A549 (cell line): ENCODE measurements around the gene DCAF11. TPM values are rescaled to one million over a fixed set of nuclear protein-coding genes. Genes with fewer than 3 reads are reported as not detected.

Experiments used
- ATAC-seq, 2 experiments: fragments of 200-7000 bp in 1 of 2; fragments of >200 bp in 1 of 2; cut with Nextera tagmentation in 1 of 2; cut with Tn5 transposase in 1 of 2; 3 replicates each; pipeline versions ENCODE4 v1.8.0 to v1.9.1; 2018 to 2020; ENCODE audit warnings: mild to moderate bottlenecking in 1 of 2, moderate library complexity in 1 of 2
- CTCF ChIA-PET: fragments of 300-600 bp; sonication (Branson Sonifier 250); formaldehyde crosslinking; extraction: SDS; loops from one replicate; lab custom pipeline; 2021; ENCODE audit warnings: antibody characterized with exemption, inconsistent platforms; lab: Yijun Ruan, JAX
- POLR2A ChIA-PET: fragments of 350-600 bp; formaldehyde crosslinking; extraction: SDS; loops from one replicate; lab custom pipeline; 2021; ENCODE audit warnings: antibody characterized with exemption, inconsistent platforms; lab: Yijun Ruan, JAX
- DNase-seq, 2 experiments: peaks; one replicate each; pipeline versions ENCODE4 v3.0.0 to v3.0.0-alpha.2; 2011 to 2016; ENCODE audit warnings: low read depth in 1 of 2, low spot score in 1 of 2
- FAIRE-seq: peaks from 2 replicates; lab custom pipeline; 2011; peaks lifted over from hg19 to GRCh38; lab: Jason Lieb, UNC
- H3K27ac ChIP-seq, 2 experiments: fragments of >200 bp; sonication (Bioruptor Twin); formaldehyde crosslinking; 3 replicates each; pipeline ENCODE4 v1.5.1; 2016 to 2017
- H3K4me1 ChIP-seq: fragments of >200 bp; sonication (Bioruptor Twin); formaldehyde crosslinking; 3 replicates; pipeline ENCODE4 v1.6.1; 2016
- H3K4me2 ChIP-seq: fragments of >200 bp; sonication (Bioruptor Twin); formaldehyde crosslinking; 3 replicates; pipeline ENCODE4 v1.6.1; 2016
- H3K4me3 ChIP-seq: fragments of >200 bp; sonication (Bioruptor Twin); formaldehyde crosslinking; 3 replicates; pipeline ENCODE4 v1.5.1; 2016
- H3K9me3 ChIP-seq: fragments of >200 bp; sonication (Bioruptor Twin); formaldehyde crosslinking; 3 replicates; pipeline ENCODE4 v1.6.1; 2016
- ATOH8 ChIP-seq: fragments of 250-450 bp; sonication (Bioruptor Pico); IDR thresholded peaks from 2 replicates; pipeline ENCODE4 v1.5.0; 2020; ENCODE audit warnings: low read depth, mild to moderate bottlenecking, moderate library complexity
- BCL3 ChIP-seq: fragments of >200 bp; sonication (Bioruptor Twin); formaldehyde crosslinking; IDR thresholded peaks from 3 replicates; pipeline ENCODE4 v1.6.1; 2016
- CBX8 ChIP-seq: fragments of 200-600 bp; sonication (generic); IDR thresholded peaks from 2 replicates; pipeline ENCODE4 v1.6.1; 2016
- HES2 ChIP-seq: fragments of >200 bp; sonication (Bioruptor Twin); formaldehyde crosslinking; IDR thresholded peaks from 2 replicates; pipeline ENCODE4 v1.6.1; 2016
- HMGXB4 ChIP-seq: fragments of 250-450 bp; sonication (Bioruptor Pico); IDR thresholded peaks from 2 replicates; pipeline ENCODE4 v1.5.0; 2021; ENCODE audit warnings: mild to moderate bottlenecking, moderate library complexity, borderline replicate concordance
- HOXB5 ChIP-seq: fragments of 250-450 bp; sonication (Bioruptor Pico); IDR thresholded peaks from 2 replicates; pipeline ENCODE4 v1.5.0; 2020; ENCODE audit warnings: mild to moderate bottlenecking, moderate library complexity
- KDM1A ChIP-seq: fragments of 200-600 bp; sonication (generic); IDR thresholded peaks from 2 replicates; pipeline ENCODE4 v1.6.1; 2016; ENCODE audit warnings: low read depth, mild to moderate bottlenecking
- MYC ChIP-seq: IDR thresholded peaks from 2 replicates; pipeline ENCODE4 v1.6.1; 2012; ENCODE audit warnings: mild to moderate bottlenecking, inconsistent platforms, low read length, improper control_type of control experiment, borderline replicate concordance
- RAD21 ChIP-seq, 2 experiments: fragments of >200 bp in 1 of 2; sonication (Bioruptor Twin) in 1 of 2; formaldehyde crosslinking in 1 of 2; IDR thresholded peaks in 1 of 2; conservative IDR thresholded peaks in 1 of 2; 2 replicates in 1 of 2; 3 replicates in 1 of 2; pipeline ENCODE4 v1.6.1; 2012 to 2018; ENCODE audit warnings: inconsistent platforms in 1 of 2
- REST ChIP-seq: fragments of 200-600 bp; sonication (generic); IDR thresholded peaks from 2 replicates; pipeline ENCODE4 v1.6.1; 2016; ENCODE audit warnings: antibody characterized with exemption, mild to moderate bottlenecking, moderate library complexity
- RFX5 ChIP-seq: fragments of 450-650 bp; IDR thresholded peaks from 2 replicates; pipeline ENCODE4 v1.7.1; 2014; ENCODE audit warnings: antibody characterized with exemption, mild to moderate bottlenecking, moderate library complexity
- USF2 ChIP-seq: fragments of 450-650 bp; IDR thresholded peaks from 2 replicates; pipeline ENCODE4 v1.6.1; 2014; ENCODE audit warnings: antibody characterized with exemption
- ZC3H11A ChIP-seq: fragments of 450-650 bp; IDR thresholded peaks from 2 replicates; pipeline ENCODE4 v1.6.1; 2014; ENCODE audit warnings: antibody characterized with exemption, mild to moderate bottlenecking
- WGBS: methylation state at CpG from one replicate; pipeline ENCODE4 v1.1.6; 2017; ENCODE audit errors: missing lambda C conversion rate; 5-methylcytosine and 5-hydroxymethylcytosine counted together
- polyA plus RNA-seq, 4 experiments: library from polyadenylated mRNA; depleted of rRNA in 3 of 4; stranded (reverse); fragments of >200 nt; fragmentation: RNase III in 1 of 4; extraction: RNeasy Plus Mini Kit Qiagen cat#74134 plus additional on column Dnase treatment in 1 of 4; gene quantifications; 2 replicates in 3 of 4; 3 replicates in 1 of 4; pipeline ENCODE4 v1.2.3, GENCODE V29; 2011 to 2017

The DCAF11 gene
- polyA plus RNA-seq, 2 of the 4 experiments (the other 2 are of a cell fraction), result 27.9 to 30.7 TPM

- TF ChIP-seq ATOH8, result no peak
- TF ChIP-seq USF2, result no peak
- no peak for TF ChIP-seq REST
- TF ChIP-seq KDM1A, result no peak
- TF ChIP-seq HES2, result no peak
- TF ChIP-seq ZC3H11A, result no peak
- TF ChIP-seq RAD21 (conservative IDR thresholded peaks at IDR 0.05 in 1 of 2, IDR thresholded peaks at IDR 0.05 in 1 of 2), result no peak
- no peak for TF ChIP-seq RFX5
Measured at GRCh38 chr14:24100197-24100981, 14.2 kb upstream of the DCAF11 start (continued).

GRCh38 chr14:24100982-24101494 lies 13.5 kb upstream of the DCAF11 start:
- TF ChIP-seq HES2 (no peak), HOXB5 (CRISPR knock-in tag) (no peak), MYC (no peak)
- TF ChIP-seq, all 56 proteins: peak for 0
- Histone ChIP-seq H3K27ac (no peak overlapping the region), H3K4me1 (no peaks in the 10 kb centered on the region; the same call in 2 of the 3 replicates), H3K4me3 (no peak overlapping the region), H3K4me2 (no peak overlapping the region), H3K9me3 (no peaks in the 10 kb centered on the region)
- WGBS, result 90% methylated on average over 3 of the region's 3 CpGs
- POLR2A ChIA-PET, result interaction anchor here (5.6 kb wide), 1 partner anchor 13 kb away, joined by 26 read pairs; the partner anchor contains the start of genes DCAF11 and NRL
- FAIRE-seq (no peak), ATAC-seq (no peak), DNase-seq (no peak)
- CTCF ChIA-PET, result interaction anchor here (3.1 to 13.3 kb wide), 4 partner anchors 4 to 40 kb away, joined by 11 to 244 read pairs (median 225); partner anchors contain the start of genes DCAF11, NRL and PCK2

- CTCF ChIA-PET, result interaction anchor here (1.2 to 13.3 kb wide), 6 partner anchors 7 to 58 kb away, joined by 3 to 244 read pairs (median 8); partner anchors contain the start of genes DCAF11, IRF9, NRL and PCK2
- no peak for FAIRE-seq
- POLR2A ChIA-PET, result interaction anchor here (1.8 to 5.6 kb wide), 2 partner anchors 8 to 12 kb away, joined by 7 to 26 read pairs; partner anchors contain the start of genes DCAF11, NRL and PCK2
Measured at GRCh38 chr14:24102357-24103048, 12.1 kb upstream of the DCAF11 start.

More at GRCh38 chr14:24102357-24103048, 12.1 kb upstream of the DCAF11 start:
- no peaks in the 10 kb centered on the region for H3K9me3 ChIP-seq
- no peak for TF ChIP-seq BCL3
- no peak for TF ChIP-seq CBX8
- TF ChIP-seq HMGXB4, result no peak
- TF ChIP-seq ATOH8, result no peak
- H3K4me1 ChIP-seq, result no peaks in the 10 kb centered on the region
- H3K4me3 ChIP-seq, result no peak overlapping the region
- no peak overlapping the region for H3K4me2 ChIP-seq
- ATAC-seq (no peak), DNase-seq (no peak)
- 86% methylated on average over 7 of the region's 7 CpGs for WGBS
- no peak overlapping the region for H3K27ac ChIP-seq
